Left lobe of liver (tissue), 2 donors: ENCODE results near the gene FASTKD2. TPM values are rescaled to one million over a fixed set of nuclear protein-coding genes. Genes with fewer than 3 reads are reported as not detected.

Experiments used
- ATAC-seq: fragments of 200-7000 bp; cut with Tn5 transposase; one replicate; pipeline ENCODE4 v1.9.1; 2020; ENCODE audit warnings: mild to moderate bottlenecking, moderate library complexity
- DNase-seq: peaks from one replicate; pipeline ENCODE4 v3.0.0-alpha.2; 2020; ENCODE audit warnings: low spot score
- total RNA-seq: library from RNA; stranded (reverse); gene quantifications from one replicate; pipeline ENCODE4 v1.2.1, GENCODE V29; 2021
- donor health status: DM: no; HTN: no; CAD: no; lungs with moderate emphysema.
- donor health status: DM: no; HTN: yes; CAD: no.

FASTKD2 gene
- 12.9 TPM for total RNA-seq

- DNase-seq = peak; percentile 89
- peak; percentile 94 for ATAC-seq
Measured at GRCh38 chr2:206765242-206766056, at the start of gene FASTKD2, which contains the start of gene MDH1B. Gene FASTKD2 (plus strand): TSS chr2:206765606. CDS start chr2:206766694, 1,088 bp downstream. Gene MDH1B (minus strand): TSS chr2:206765328. CDS start chr2:206765271, 57 bp downstream.

DNA sequence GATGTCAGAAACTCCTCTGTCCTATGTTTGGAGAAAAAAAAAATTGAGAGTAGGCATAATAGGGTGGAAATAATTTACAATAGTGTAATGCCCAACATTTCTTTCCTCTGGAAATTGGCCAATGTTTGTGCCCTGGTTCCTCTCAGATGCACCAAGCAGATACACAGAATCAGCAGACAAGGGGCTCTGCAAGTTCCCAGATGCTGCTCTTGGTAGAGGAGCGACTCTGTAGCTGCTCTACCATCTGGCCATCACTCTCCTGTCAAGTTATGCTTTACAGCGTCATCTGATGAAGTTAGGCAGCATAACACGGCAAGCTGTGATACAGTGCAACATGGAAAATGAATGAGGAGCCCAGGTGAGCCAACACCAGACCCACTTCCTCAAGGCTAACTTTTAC is 48.8 kb upstream of the FASTKD2 start:
- DNase-seq = no peak
- no peak for ATAC-seq

- no peak for ATAC-seq
- no peak for DNase-seq
Measured at GRCh38 chr2:206718296-206718695, 47.1 kb upstream of the FASTKD2 start, which contains the start of gene DYTN. Gene DYTN (minus strand): TSS chr2:206718396. CDS start chr2:206718279, 117 bp downstream.

DNA sequence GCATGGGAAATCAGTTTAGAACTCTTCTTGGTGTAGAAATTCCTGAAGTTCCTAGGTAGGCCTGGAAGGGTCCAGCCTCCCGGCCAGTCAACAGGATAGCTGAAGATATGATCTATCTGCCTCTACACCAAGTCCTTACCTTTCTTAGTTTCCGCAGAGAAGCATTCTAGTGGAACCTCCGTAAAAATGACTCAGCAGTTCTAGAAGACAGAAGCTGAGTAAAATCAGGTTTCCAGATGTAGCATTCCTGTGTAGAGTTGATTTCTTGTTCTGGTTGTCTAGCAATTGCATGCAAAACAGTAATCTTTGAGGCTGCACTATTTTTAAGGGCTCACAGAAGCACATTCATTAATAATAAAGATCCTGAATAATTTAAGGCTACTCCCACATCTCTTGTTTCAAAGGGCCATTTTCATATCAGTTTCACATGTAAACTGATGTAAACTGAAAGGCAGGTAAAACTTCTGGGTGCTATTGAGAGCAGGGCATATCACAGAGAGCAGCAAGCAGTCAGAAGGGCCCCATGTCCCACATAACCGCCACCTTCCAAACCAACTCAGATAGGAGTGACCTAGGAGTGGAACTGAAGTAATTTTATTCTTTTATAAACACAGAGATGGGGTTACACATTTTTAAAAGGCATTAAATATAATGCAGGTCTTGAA is 44.0 kb upstream of the FASTKD2 start:
- ATAC-seq (no peak), DNase-seq (no peak)

GRCh38 chr2:206723288-206723687 is 42.1 kb upstream of the FASTKD2 start:
- ATAC-seq (no peak), DNase-seq (no peak)

DNA sequence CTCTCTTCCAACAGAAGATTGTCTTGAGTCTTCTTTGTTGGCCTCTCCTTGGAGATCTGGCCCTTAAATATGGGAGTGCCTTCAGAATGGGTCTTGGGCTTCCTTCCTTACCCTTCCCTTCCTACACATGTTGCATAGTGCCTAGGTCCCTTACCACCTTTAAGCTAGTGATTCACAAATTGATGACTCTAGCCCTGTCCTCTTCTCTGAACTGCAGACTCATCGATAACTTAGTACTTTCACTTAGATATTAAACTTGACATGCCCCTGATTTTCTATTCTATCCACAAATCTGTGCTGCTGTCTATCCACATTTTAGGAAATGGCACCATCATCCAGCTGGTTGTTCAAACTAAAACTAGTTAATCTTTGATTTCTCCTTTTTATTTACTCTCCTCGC is 38.1 kb upstream of the FASTKD2 start:
- ATAC-seq (no peak), DNase-seq (no peak)

GRCh38 chr2:206728277-206729199 is 36.9 kb upstream of the FASTKD2 start:
- no peak for ATAC-seq
- DNase-seq = no peak

DNA sequence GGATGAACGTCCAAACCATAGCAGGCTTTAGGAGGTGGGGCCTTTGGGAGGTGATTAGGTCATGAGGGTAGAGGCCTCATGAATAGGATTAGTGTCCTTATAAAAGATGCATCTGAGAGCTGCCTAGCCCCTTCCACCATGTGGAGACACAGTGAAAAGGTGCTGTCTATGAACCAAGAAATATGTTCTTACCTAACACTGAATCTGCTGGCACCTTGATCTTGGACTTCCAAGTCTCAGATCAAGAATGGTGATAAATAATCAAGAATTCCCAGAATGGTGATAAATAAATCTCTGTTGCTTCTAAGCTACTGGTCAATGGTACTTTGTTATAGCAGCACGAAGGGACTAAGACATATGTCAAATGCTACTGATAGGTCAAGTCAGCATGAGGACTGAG is 32.1 kb upstream of the FASTKD2 start:
- DNase-seq (no peak), ATAC-seq (no peak)

DNA sequence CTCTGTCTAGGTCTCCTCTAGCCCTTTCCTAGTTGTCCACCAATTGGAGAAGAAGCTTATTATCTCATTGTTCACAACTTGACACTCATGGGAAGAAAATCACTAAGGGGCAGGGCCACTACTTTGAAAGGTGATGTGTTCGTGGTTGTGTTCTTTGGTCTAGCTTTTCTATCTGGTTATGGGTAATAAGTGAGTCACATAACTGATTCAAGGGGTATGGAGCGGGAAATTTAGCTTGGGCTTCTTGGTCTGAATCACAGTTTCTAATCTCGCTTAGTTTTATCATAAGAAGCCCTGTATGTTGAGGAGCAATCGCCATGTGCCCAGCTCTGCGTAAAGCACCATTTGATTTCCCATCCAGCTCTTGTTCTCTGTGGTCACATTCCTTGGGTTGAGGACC is 28.5 kb upstream of the FASTKD2 start:
- ATAC-seq (no peak), DNase-seq (no peak)

DNA sequence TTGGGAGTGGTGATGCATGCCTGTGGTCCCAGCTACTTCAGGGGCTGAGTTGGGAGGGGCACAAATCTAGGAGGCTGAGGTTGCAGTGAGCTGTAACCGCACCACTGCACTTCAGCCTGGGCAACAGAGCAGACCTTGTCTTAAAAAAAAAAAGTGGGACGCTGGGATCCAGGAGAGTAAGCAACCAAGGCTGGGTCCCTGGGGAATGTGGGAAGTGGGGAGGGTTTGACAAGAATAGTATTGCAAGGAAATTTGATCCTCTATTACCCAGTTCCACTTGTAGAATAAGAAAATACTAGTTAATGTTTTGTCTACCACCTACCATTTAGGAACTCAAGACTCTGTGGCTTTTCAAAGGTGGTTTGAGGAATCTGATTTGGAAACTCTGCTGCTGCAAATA is 26.1 kb upstream of the FASTKD2 start:
- DNase-seq = no peak
- ATAC-seq = no peak

GRCh38 chr2:206740800-206741199 is 24.6 kb upstream of the FASTKD2 start:
- ATAC-seq (no peak), DNase-seq (no peak)

DNA sequence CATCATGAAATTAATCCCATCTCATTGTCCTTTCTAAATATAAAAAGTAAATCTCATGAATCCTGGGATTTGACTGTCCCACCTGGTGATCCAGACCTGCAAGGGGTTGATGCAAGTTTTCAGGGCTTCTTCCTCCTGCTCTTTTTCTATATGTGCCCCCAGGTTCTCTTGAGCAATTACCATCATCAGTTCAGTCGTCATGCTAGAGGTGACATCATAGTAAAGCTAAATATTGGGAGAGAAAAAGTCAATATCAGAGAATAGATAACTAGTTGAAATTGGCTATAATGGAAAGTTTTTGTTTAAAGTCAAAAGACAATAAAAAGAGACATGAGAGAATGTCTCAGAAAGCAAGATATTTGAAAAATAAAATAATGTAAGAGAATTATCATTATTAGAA is 8.6 kb upstream of the FASTKD2 start:
- DNase-seq = no peak
- no peak for ATAC-seq

DNA sequence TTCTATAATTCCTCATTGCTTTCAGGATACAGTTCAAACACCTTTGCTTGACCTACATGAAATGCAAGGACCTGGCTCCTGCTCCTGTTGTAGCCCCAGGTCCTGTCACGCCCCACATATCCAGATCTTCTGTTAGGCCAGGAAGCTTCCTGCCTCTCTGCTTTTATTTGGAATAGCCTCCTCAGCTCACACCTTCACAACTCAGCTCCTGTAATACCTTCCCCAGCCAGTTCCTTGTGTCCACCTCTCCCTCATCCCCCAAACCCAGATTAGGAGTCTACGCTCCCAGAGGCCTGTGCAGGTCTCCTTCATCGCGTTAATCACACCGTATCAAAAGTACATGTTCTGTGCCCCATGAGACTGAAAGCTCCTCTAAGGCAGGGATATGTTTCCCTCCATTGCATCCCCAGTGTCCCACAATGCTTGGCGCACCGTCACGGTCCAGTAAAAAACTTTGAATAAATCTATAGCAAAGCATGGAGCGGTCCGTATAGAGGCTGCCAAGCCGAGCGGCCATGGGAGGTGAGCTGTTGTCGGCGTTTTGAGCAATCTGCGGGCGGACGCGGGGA is 649 bp upstream of the FASTKD2 start:
- ATAC-seq = peak; percentile 56

GRCh38 chr2:206766057-206766930 is 888 bp downstream of the FASTKD2 start:
- ATAC-seq (no peak), DNase-seq (no peak)

More for the DNA sequence above, 649 bp upstream of the FASTKD2 start:
- no peak for DNase-seq

DNA sequence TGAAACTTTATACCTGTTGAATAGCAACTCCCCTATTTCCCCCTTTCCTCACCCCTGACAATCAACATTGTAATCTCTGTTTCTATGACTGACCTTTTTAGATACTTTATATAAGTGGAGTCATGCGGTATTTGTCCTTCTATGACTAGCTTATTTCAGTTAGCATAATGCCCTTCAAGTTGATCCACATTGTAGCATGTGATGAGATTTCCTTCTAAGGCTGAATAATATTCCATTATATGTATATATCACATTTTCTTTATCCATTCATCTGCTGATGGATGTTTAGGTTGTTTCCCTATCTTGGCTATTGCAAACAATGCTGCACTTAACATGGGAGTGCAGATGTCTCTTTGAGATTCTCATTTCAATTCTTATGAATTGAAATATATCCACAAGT is 9.5 kb downstream of the FASTKD2 start:
- ATAC-seq (no peak), DNase-seq (no peak)

GRCh38 chr2:206776432-206776831 is 11.0 kb downstream of the FASTKD2 start:
- no peak for ATAC-seq

DNA sequence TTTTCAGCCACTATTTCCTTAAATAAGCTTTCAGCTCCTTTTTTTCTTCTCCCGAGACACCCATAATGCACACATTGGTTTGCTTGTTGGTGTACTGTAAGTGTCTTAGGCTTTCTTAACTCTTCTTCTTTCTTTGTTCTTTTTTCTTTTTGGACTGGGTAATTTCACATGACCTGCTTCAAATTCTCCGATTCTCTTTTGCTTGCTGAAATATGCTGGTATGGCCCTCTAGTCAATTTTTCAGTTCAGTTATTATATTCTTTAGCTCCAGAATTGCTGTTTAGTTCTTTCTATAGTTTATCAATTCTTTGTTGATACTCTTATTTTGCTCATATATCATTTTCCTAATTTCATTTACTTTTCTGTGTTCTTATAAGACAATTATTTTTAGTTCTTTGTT is 15.3 kb downstream of the FASTKD2 start:
- DNase-seq = no peak
- ATAC-seq = no peak

More at GRCh38 chr2:206776432-206776831, 11.0 kb downstream of the FASTKD2 start:
- DNase-seq = no peak

- ATAC-seq = peak; percentile 60
- no peak for DNase-seq
Measured at GRCh38 chr2:206783718-206784117, 18.3 kb downstream of the FASTKD2 start.

DNA sequence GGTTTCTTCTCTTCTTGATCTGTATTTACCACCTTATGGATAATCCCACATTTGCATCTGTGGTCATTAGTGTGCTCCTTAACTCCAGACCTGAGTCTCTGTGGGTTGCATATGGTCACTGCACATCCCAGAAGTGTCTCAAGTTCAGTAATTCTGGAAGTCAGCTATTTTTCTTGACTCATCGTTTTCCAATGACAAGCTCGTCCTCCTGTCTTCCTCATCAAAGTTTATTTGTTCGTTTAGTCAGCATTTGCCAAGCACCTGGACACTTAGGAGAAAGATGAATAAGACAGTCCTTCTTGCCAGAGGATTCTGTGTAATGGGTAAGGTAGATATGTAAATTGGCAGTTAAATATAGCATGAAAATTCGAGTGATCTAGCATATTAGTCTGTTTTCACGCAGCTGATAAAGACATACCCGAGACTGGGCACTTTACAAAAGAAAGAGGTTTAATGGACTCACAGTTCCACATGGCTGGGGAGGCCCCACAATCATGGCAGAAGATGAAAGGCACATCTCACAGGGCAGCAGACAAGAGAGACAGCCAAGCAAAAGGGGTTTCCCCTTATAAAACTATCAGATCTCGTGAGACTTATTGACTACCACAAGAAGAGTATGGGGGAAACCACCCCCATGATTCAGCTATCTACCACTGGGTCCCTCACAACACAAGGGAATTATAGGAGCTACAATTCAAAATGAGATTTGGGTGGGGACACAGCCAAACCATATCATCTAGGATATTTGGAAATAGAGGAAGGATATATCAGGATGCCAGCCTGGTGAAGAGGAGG is 19.4 kb downstream of the FASTKD2 start:
- no peak for DNase-seq
- ATAC-seq = no peak
